Cardiac muscle cell (in vitro differentiated cells and primary cell): ENCODE results near the gene CACNA1C. TPM values are rescaled to one million over a fixed set of nuclear protein-coding genes. Genes with fewer than 3 reads are reported as not detected.
"Not testable (repeated sequence)": the region's sequence is repeated elsewhere in the genome, so short reads cannot be mapped to it uniquely, and the experiment has no call there.

Experiments used
- DNase-seq, 2 donors: peaks; one replicate each; pipeline versions ENCODE4 v3.0.0 to v3.0.0-alpha.2; 2010 to 2017; ENCODE audit warnings: low read depth in 1 of 2, low spot score in 1 of 2
- H3K27ac ChIP-seq: fragments of 200-600 bp; sonication (generic); 2 replicates; pipeline ENCODE4 v1.5.1; 2016
- H3K27me3 ChIP-seq: fragments of 200-600 bp; sonication (generic); 2 replicates; pipeline ENCODE4 v1.6.0; 2016; ENCODE audit warnings: control low read depth
- H3K36me3 ChIP-seq: fragments of 200-600 bp; sonication (generic); 2 replicates; pipeline ENCODE4 v1.5.1; 2016; ENCODE audit warnings: control low read depth
- H3K4me1 ChIP-seq: fragments of 200-600 bp; sonication (generic); 2 replicates; pipeline ENCODE4 v1.8.1; 2017; ENCODE audit warnings: low read depth, mild to moderate bottlenecking, mixed run types
- H3K4me3 ChIP-seq: fragments of 200-600 bp; sonication (generic); 2 replicates; pipeline ENCODE4 v1.5.1; 2016; ENCODE audit warnings: mild to moderate bottlenecking
- H3K9me3 ChIP-seq: fragments of 200-600 bp; sonication (generic); 2 replicates; pipeline ENCODE4 v1.5.1; 2017; ENCODE audit warnings: low read depth, mild to moderate bottlenecking, control low read depth
- CTCF ChIP-seq: IDR thresholded peaks from 2 replicates; pipeline ENCODE4 v1.5.1; 2012; ENCODE audit warnings: low read depth, mild to moderate bottlenecking, low read length
- polyA plus RNA-seq: library from polyadenylated mRNA; unstranded; fragments of >200 nt; fragmentation: Nextera tagmentation; extraction: Ambion mirVana; gene quantifications from 2 replicates; pipeline ENCODE4 v1.2.1, GENCODE V29; 2016
- total RNA-seq: library from RNA; depleted of rRNA; stranded (reverse); fragments of >200 nt; gene quantifications from 2 replicates; pipeline ENCODE4 v1.2.3, GENCODE V29; 2016

CACNA1C gene
- total and polyA plus RNA-seq, 2 experiments from 2014 or later = 40.8 to 77.8 TPM

GRCh38 chr12:2739069-2739468 is 686.3 kb downstream of the CACNA1C start:
- TF ChIP-seq CTCF = no peak
- H3K9me3 ChIP-seq = no peaks in the 10 kb centered on the region
- H3K27me3 ChIP-seq = peaks cover 8% of the 10 kb centered on the region

GRCh38 chr12:2739832-2740641 is 687.2 kb downstream of the CACNA1C start:
- H3K27me3 ChIP-seq = peaks cover 8% of the 10 kb centered on the region
- H3K36me3 ChIP-seq = no peaks in the 10 kb centered on the region
- peak; percentile 52 for TF ChIP-seq CTCF
- no peaks in the 10 kb centered on the region for H3K4me1 ChIP-seq
- peak; percentile 45 to 63 for DNase-seq
- H3K9me3 ChIP-seq = no peaks in the 10 kb centered on the region
- no peak overlapping the region for H3K4me3 ChIP-seq
- H3K27ac ChIP-seq = no peak overlapping the region

More at GRCh38 chr12:2739069-2739468, 686.3 kb downstream of the CACNA1C start:
- H3K36me3 ChIP-seq = no peaks in the 10 kb centered on the region
- no peak for DNase-seq
- H3K27ac ChIP-seq = no peak overlapping the region
- no peak overlapping the region for H3K4me3 ChIP-seq
- H3K4me1 ChIP-seq = no peaks in the 10 kb centered on the region

- not testable (repeated sequence) for DNase-seq, H3K4me1 ChIP-seq, H3K36me3 ChIP-seq, H3K9me3 ChIP-seq, H3K27ac ChIP-seq, H3K4me3 ChIP-seq, H3K27me3 ChIP-seq
Measured at GRCh38 chr12:2742037-2742436, 689.2 kb downstream of the CACNA1C start.

- Histone ChIP-seq H3K9me3 (no peaks in the 10 kb centered on the region), H3K4me1 (no peaks in the 10 kb centered on the region), H3K4me3 (no peak overlapping the region), H3K27ac (no peak overlapping the region), H3K27me3 (no peaks in the 10 kb centered on the region), H3K36me3 (no peaks in the 10 kb centered on the region)
- TF ChIP-seq CTCF = no peak
- DNase-seq = no peak
Measured at GRCh38 chr12:2743478-2743877, 690.7 kb downstream of the CACNA1C start.

GRCh38 chr12:2745655-2746054 is 692.9 kb downstream of the CACNA1C start:
- no peak overlapping the region for H3K4me3 ChIP-seq
- H3K27me3 ChIP-seq = no peaks in the 10 kb centered on the region
- DNase-seq = peak in 1 of 2 donors; percentile 8
- no peaks in the 10 kb centered on the region for H3K9me3 ChIP-seq
- H3K36me3 ChIP-seq = no peaks in the 10 kb centered on the region
- no peaks in the 10 kb centered on the region for H3K4me1 ChIP-seq
- no peak for TF ChIP-seq CTCF
- H3K27ac ChIP-seq = no peak overlapping the region

Other genes starting within 250 kb of the CACNA1C start
- gene LRTM2, start 232.4 kb upstream of the CACNA1C start, total RNA-seq = not detected in 2 replicates
- gene LRTM2, start 232.4 kb upstream of the CACNA1C start, polyA plus RNA-seq = not detected in 2 replicates
- gene CACNA2D4, start 134.3 kb upstream of the CACNA1C start, total RNA-seq = 0.70 and 1.3 TPM in 2 replicates
- gene CACNA2D4, start 134.3 kb upstream of the CACNA1C start, polyA plus RNA-seq = 0.39 and 1.3 TPM in 2 replicates
- 20.3 and 27.8 TPM in 2 replicates for gene DCP1B, start 48.5 kb upstream of the CACNA1C start, total RNA-seq
- 27.9 and 43.8 TPM in 2 replicates for gene DCP1B, start 48.5 kb upstream of the CACNA1C start, polyA plus RNA-seq